Esophagus muscularis mucosa (tissue), 3 donors: ENCODE data around the gene FGF6.

ENCODE experiments used
- CTCF ChIP-seq, 3 experiments: fragments of 200-600 bp in 2 of 3; fragments of 450-650 bp in 1 of 3; sonication (generic) in 2 of 3; IDR thresholded peaks; one replicate each; pipeline ENCODE4 v1.5.1; 2017 to 2019; ENCODE audit warnings: antibody characterized with exemption in 3 of 3, mild to moderate bottlenecking in 2 of 3, moderate library complexity in 1 of 3
- POLR2AphosphoS5 ChIP-seq, 2 donors: sonication (generic); formaldehyde crosslinking; IDR thresholded peaks; one replicate each; pipeline ENCODE4 v1.6.1; 2017; ENCODE audit warnings: antibody characterized with exemption in 2 of 2

- TF ChIP-seq CTCF (IDR thresholded peaks at IDR 0.05), result no peak
- TF ChIP-seq POLR2AphosphoS5 (IDR thresholded peaks at IDR 0.05), result no peak
Measured at GRCh38 chr12:4477129-4477528, 31.5 kb upstream of the FGF6 start.
